ENCODE results near the gene SPATS2L. TPM values are rescaled to one million over a fixed set of nuclear protein-coding genes. Genes with fewer than 3 reads are reported as not detected.

The SPATS2L gene
- total RNA-seq, 1 experiment from 2014 or later, result 112 TPM

DNA sequence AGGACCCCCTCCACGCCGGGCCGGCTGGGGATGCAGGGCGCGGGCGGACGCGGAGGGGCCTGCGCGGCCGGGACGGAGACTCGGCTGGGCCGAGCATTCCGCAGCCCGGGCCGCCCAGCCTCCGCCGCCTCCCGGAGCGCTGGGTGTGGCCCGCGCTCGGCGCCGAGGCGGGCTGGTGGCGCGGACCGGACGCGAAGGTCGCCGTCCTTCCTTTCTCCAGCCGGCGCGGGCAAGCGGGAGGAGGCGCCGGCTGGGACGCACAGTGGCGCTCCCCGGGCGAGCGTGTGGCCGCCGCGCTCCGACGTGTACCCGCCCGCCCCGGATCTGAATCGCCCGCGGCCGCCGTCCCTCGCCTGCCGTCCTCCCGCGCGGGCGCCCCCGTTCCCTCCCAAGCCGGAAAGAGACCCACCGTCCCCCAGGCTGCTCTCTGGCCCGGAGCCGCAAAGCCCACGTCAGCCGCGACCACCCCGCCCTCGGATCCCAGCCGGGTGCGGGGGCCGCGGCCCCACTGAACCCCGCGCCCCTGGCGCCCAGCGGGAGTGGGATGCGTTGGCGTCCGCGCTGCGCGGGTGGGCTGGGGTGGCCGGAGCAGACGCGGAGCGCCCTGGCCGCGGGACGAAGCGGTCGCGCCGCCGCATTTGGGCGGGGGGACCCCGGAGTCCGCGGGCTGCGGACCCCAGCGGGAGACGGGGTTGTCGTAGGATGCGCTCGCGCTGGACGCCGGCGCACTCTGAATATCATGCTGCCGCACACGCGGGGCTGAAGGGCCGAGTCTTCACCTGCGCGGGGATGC, 634 bp downstream of the SPATS2L start (continued):
- TF ChIP-seq, protein P1, sequence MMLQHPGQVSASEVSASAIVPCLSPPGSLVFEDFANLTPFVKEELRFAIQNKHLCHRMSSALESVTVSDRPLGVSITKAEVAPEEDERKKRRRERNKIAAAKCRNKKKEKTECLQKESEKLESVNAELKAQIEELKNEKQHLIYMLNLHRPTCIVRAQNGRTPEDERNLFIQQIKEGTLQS (CRISPR knock-in tag; conservative IDR thresholded peaks at IDR 0.05), result no peak
- TF ChIP-seq CREM (CRISPR knock-in tag; IDR thresholded peaks at IDR 0.05), result no peak; the same call in 1 of the 2 replicates
- TF ChIP-seq GRHL2 (CRISPR knock-in tag; IDR thresholded peaks at IDR 0.05; ENCODE audit: insufficient replicate concordance, severe bottlenecking), result no peak
- no peak for TF ChIP-seq FOXK1 (CRISPR knock-in tag; IDR thresholded peaks at IDR 0.05)
- TF ChIP-seq, protein P2, sequence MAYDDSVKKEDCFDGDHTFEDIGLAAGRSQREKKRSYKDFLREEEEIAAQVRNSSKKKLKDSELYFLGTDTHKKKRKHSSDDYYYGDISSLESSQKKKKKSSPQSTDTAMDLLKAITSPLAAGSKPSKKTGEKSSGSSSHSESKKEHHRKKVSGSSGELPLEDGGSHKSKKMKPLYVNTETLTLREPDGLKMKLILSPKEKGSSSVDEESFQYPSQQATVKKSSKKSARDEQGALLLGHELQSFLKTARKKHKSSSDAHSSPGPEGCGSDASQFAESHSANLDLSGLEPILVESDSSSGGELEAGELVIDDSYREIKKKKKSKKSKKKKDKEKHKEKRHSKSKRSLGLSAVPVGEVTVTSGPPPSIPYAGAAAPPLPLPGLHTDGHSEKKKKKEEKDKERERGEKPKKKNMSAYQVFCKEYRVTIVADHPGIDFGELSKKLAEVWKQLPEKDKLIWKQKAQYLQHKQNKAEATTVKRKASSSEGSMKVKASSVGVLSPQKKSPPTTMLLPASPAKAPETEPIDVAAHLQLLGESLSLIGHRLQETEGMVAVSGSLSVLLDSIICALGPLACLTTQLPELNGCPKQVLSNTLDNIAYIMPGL (CRISPR knock-in tag; IDR thresholded peaks at IDR 0.05), result peak; percentile 88
- 0 out of 2 replicates have a peak, but pooled peaks have one; percentile 39 for TF ChIP-seq TP53 (CRISPR knock-in tag; IDR thresholded peaks at IDR 0.05)
- TF ChIP-seq KAT7 (CRISPR knock-in tag; IDR thresholded peaks at IDR 0.05; ENCODE audit: borderline replicate concordance), result no peak; the same call in 1 of the 2 replicates
- TF ChIP-seq, protein P3, sequence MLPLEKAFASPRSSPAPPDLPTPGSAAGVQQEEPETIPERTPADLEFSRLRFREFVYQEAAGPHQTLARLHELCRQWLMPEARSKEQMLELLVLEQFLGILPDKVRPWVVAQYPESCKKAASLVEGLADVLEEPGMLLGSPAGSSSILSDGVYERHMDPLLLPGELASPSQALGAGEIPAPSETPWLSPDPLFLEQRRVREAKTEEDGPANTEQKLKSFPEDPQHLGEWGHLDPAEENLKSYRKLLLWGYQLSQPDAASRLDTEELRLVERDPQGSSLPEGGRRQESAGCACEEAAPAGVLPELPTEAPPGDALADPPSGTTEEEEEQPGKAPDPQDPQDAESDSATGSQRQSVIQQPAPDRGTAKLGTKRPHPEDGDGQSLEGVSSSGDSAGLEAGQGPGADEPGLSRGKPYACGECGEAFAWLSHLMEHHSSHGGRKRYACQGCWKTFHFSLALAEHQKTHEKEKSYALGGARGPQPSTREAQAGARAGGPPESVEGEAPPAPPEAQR (CRISPR knock-in tag; IDR thresholded peaks at IDR 0.05), result no peak
- no peak for TF ChIP-seq CBFB (CRISPR knock-in tag; IDR thresholded peaks at IDR 0.05; ENCODE audit: low read depth)
- peak; percentile 60; the same call in 1 of the 2 replicates for TF ChIP-seq JUN (CRISPR knock-in tag; IDR thresholded peaks at IDR 0.05)
- no peak for TF ChIP-seq ZNF396 (CRISPR knock-in tag; IDR thresholded peaks at IDR 0.05; ENCODE audit: borderline replicate concordance)
- TF ChIP-seq, protein P4, sequence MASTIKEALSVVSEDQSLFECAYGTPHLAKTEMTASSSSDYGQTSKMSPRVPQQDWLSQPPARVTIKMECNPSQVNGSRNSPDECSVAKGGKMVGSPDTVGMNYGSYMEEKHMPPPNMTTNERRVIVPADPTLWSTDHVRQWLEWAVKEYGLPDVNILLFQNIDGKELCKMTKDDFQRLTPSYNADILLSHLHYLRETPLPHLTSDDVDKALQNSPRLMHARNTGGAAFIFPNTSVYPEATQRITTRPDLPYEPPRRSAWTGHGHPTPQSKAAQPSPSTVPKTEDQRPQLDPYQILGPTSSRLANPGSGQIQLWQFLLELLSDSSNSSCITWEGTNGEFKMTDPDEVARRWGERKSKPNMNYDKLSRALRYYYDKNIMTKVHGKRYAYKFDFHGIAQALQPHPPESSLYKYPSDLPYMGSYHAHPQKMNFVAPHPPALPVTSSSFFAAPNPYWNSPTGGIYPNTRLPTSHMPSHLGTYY (CRISPR knock-in tag; IDR thresholded peaks at IDR 0.05), result no peak
- no peak for TF ChIP-seq OVOL2 (CRISPR knock-in tag; IDR thresholded peaks at IDR 0.05; ENCODE audit: borderline replicate concordance)
- TF ChIP-seq, protein P5, sequence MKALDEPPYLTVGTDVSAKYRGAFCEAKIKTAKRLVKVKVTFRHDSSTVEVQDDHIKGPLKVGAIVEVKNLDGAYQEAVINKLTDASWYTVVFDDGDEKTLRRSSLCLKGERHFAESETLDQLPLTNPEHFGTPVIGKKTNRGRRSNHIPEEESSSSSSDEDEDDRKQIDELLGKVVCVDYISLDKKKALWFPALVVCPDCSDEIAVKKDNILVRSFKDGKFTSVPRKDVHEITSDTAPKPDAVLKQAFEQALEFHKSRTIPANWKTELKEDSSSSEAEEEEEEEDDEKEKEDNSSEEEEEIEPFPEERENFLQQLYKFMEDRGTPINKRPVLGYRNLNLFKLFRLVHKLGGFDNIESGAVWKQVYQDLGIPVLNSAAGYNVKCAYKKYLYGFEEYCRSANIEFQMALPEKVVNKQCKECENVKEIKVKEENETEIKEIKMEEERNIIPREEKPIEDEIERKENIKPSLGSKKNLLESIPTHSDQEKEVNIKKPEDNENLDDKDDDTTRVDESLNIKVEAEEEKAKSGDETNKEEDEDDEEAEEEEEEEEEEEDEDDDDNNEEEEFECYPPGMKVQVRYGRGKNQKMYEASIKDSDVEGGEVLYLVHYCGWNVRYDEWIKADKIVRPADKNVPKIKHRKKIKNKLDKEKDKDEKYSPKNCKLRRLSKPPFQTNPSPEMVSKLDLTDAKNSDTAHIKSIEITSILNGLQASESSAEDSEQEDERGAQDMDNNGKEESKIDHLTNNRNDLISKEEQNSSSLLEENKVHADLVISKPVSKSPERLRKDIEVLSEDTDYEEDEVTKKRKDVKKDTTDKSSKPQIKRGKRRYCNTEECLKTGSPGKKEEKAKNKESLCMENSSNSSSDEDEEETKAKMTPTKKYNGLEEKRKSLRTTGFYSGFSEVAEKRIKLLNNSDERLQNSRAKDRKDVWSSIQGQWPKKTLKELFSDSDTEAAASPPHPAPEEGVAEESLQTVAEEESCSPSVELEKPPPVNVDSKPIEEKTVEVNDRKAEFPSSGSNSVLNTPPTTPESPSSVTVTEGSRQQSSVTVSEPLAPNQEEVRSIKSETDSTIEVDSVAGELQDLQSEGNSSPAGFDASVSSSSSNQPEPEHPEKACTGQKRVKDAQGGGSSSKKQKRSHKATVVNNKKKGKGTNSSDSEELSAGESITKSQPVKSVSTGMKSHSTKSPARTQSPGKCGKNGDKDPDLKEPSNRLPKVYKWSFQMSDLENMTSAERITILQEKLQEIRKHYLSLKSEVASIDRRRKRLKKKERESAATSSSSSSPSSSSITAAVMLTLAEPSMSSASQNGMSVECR (CRISPR knock-in tag; IDR thresholded peaks at IDR 0.05; ENCODE audit: borderline replicate concordance), result peak; percentile 52; the same call in 1 of the 2 replicates
- TF ChIP-seq, protein P6, sequence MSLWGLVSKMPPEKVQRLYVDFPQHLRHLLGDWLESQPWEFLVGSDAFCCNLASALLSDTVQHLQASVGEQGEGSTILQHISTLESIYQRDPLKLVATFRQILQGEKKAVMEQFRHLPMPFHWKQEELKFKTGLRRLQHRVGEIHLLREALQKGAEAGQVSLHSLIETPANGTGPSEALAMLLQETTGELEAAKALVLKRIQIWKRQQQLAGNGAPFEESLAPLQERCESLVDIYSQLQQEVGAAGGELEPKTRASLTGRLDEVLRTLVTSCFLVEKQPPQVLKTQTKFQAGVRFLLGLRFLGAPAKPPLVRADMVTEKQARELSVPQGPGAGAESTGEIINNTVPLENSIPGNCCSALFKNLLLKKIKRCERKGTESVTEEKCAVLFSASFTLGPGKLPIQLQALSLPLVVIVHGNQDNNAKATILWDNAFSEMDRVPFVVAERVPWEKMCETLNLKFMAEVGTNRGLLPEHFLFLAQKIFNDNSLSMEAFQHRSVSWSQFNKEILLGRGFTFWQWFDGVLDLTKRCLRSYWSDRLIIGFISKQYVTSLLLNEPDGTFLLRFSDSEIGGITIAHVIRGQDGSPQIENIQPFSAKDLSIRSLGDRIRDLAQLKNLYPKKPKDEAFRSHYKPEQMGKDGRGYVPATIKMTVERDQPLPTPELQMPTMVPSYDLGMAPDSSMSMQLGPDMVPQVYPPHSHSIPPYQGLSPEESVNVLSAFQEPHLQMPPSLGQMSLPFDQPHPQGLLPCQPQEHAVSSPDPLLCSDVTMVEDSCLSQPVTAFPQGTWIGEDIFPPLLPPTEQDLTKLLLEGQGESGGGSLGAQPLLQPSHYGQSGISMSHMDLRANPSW (CRISPR knock-in tag; conservative IDR thresholded peaks at IDR 0.05; ENCODE audit: low read depth), result no peak
- TF ChIP-seq, protein P7, sequence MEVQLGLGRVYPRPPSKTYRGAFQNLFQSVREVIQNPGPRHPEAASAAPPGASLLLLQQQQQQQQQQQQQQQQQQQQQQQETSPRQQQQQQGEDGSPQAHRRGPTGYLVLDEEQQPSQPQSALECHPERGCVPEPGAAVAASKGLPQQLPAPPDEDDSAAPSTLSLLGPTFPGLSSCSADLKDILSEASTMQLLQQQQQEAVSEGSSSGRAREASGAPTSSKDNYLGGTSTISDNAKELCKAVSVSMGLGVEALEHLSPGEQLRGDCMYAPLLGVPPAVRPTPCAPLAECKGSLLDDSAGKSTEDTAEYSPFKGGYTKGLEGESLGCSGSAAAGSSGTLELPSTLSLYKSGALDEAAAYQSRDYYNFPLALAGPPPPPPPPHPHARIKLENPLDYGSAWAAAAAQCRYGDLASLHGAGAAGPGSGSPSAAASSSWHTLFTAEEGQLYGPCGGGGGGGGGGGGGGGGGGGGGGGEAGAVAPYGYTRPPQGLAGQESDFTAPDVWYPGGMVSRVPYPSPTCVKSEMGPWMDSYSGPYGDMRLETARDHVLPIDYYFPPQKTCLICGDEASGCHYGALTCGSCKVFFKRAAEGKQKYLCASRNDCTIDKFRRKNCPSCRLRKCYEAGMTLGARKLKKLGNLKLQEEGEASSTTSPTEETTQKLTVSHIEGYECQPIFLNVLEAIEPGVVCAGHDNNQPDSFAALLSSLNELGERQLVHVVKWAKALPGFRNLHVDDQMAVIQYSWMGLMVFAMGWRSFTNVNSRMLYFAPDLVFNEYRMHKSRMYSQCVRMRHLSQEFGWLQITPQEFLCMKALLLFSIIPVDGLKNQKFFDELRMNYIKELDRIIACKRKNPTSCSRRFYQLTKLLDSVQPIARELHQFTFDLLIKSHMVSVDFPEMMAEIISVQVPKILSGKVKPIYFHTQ (CRISPR knock-in tag; IDR thresholded peaks at IDR 0.05), result no peak
- TF ChIP-seq, protein P8, sequence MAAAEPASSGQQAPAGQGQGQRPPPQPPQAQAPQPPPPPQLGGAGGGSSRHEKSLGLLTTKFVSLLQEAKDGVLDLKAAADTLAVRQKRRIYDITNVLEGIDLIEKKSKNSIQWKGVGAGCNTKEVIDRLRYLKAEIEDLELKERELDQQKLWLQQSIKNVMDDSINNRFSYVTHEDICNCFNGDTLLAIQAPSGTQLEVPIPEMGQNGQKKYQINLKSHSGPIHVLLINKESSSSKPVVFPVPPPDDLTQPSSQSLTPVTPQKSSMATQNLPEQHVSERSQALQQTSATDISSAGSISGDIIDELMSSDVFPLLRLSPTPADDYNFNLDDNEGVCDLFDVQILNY (CRISPR knock-in tag; IDR thresholded peaks at IDR 0.05), result peak; percentile 67; the same call in 1 of the 2 replicates
- no peak for TF ChIP-seq ETV6 (CRISPR knock-in tag; IDR thresholded peaks at IDR 0.05)
- no peak for TF ChIP-seq ZNF138 (CRISPR knock-in tag; conservative IDR thresholded peaks at IDR 0.05)
- no peak for TF ChIP-seq MXD4 (CRISPR knock-in tag; IDR thresholded peaks at IDR 0.05; ENCODE audit: borderline replicate concordance)
- TF ChIP-seq PRRX2 (CRISPR knock-in tag; IDR thresholded peaks at IDR 0.05), result no peak
- TF ChIP-seq ZNF423 (CRISPR knock-in tag; IDR thresholded peaks at IDR 0.05), result no peak
